SIG-M5 treated with dmso at 0.1 percent for 504 hours (cell line): ENCODE data around the gene FOXL3.

Experiments used
- DNase-seq: peaks from one replicate; lab custom pipeline; 2025; ENCODE audit not compliant: unreplicated experiment; lab: John Stamatoyannopoulos, UW

The FOXL3 gene

DNA sequence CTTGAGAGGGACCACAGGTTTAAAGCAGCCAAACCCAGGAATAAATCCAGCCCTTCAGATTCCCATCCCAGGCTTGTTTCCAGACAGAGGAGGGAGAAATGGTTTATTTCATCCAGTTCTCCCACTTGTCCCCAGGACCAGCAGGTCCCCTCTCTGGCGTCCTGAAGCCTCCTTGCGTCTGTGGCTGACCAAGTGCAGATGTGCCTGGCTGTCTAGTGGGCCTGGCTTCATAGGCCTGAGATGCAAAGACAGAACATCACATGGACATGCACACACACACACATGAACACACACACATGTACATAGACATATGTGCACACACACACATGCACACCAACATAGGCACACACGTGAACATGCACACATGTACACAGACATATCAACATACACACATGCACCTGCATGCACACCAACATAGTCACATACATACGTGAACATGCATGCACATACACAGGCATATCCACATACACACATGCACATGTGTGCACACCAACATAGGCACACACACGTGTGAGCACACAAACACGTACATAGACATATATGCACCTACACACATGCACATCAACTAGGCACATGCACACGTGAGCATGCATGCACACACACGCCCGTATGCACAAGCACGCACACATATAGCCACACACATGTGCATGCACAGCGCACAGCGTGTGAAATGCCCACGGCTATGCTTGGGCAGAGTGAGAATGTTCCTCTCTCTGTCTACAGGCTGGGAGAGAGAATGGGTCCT lies 10.7 kb downstream of the FOXL3 start:
- DNase-seq = no peak

- no peak for DNase-seq
Measured at GRCh38 chr7:301291-302053, 11.5 kb downstream of the FOXL3 start.

DNA sequence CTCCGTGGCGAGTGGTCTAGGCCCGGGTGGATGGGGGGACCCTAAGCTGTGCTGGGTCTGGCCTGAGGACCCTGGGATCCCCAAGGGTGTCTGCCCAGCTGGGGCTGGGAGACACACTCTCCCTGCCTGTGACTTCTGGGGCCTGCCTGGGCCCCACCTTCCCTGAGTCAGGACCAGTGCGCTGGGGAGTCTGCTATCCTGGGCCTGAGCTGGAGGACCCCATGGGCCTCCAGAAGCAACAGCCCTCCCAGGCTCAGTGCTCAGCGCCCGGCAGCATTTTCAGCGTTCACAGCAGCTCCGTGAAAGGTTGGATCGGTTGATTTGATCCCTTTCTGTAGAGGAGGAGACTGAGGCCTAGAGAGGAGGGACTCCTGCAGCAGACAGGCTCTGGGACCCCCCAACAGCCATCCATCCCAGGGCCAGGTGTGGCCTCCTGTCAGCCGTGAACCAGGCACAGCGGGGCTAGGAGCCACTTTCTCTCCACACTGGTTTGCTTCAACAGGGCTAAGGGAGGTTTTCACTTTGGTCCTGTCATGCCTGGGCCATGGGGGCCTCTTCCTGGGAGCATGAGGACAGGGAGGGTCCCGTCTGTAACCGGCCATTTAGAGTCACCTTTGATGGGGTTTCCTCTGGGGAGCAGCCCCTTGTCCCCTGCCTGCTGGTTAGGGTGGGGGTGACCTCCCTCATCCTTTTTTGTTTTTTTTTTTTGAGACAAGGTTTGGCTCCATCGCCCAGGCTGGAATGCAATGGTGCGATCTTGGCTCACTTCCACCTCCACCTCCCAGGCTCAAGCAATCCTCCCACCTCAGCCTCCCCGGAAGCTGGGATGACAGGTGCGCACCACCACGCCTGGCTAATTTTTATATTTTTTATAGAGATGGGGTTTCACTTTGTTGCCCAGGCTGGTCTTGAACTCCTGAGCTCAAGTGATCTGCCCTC lies 12.4 kb downstream of the FOXL3 start:
- no peak for DNase-seq

DNA sequence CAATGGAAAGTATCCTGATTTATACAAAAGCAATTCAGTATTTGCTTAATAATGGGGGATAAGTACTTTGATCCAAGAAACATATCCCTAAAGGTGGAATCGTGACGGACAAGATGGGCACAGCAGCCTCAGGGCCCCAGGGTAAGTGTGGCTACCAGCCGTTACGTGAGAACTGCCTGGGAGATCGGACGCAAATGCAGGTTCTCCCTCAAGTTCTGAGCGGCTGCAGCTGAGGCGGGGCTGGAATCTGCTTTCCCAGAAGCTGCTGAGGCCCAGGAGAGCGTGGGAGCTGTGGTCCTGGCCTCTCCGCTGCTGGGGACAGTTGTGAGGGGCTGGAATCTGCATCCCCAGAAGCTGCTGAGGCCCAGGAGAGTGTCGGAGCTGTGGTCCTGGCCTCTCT lies 13.5 kb downstream of the FOXL3 start:
- DNase-seq = no peak

DNA sequence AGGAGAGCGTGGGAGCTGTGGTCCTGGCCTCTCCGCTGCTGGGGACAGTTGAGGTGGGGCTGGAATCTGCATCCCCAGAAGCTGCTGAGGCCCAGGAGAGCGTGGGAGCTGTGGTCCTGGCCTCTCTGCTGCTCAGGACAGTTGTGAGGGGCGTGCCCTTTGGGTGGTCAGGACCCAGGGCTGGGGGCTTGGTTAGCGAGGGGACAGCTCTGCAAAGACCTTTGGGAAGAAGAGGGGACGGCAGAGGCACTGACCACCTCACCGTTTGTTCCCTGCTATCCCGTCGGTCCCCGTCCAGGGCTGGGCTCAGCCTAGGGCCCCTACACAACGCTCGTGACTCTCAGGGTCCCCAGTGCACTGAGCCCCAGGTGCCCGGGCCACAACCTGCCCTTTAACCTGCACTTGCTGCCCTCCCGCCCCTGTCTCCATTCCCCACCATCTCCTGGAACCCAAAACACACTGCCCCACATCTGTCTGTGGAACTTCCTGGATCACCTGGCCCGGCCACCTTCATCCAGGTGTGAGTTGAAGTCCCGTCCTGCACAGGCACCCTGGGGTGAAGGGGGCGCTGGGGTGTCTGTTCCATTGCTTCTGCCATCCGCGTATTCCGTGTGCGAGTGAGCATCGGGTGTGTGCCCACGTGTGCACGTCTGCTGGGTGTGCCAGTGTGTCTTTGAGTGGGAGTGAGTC lies 14.1 kb downstream of the FOXL3 start:
- DNase-seq = no peak

GRCh38 chr7:304574-305409 lies 14.8 kb downstream of the FOXL3 start:
- no peak for DNase-seq

DNA sequence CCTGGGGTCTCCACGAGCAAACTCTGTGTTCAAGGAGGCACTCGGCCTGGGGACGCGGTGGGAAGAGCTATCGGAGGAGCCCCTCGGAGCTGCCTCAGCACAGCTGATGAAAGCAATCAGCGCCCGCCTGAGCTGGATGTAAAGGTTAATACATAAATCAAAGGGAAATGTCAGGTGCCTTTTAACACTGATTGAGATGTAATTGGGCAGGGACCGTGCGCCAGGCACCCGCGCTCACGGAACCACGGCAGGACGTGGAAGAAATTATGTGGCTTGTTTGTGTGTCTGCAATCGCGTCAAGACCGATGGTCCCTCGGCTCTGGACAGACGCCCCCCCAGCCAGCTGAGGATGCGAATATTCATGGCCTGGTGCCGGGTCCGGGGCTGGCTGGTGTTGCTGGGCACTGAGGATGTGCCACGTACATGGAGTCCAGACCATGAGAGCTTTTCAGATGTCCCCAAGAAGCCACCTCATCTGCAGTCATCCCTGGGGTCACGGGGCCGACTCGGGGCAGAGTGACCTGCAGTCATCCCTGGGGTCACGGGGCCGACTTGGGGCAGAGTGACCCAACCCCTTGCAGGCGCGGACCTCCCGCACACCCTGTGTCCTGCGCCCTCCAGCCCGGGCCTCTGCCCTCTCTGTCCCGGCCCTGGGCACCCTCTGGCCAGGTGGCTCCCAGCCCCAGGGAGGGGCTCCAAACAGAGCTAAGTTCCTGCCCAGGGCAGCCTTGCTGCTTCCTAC lies 15.6 kb downstream of the FOXL3 start:
- no peak for DNase-seq

DNA sequence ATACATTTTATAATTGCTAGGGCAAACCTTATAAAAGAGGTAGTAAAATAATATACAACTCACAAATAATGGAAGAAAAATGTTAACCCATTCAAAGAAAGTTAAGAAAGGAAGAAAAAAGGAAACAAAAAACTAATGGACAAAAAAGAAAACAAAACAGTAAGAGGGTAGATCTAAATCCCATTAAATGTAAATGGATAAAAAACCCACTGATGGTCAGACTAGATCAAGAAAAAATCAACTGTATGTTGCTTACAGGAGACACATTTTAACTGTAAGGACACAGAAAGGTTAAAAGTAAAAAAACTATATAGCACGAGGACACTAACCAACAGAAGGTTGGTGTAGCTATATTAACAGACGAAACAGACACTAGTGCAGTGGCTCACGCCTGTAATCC lies 18.0 kb downstream of the FOXL3 start:
- no peak for DNase-seq

DNA sequence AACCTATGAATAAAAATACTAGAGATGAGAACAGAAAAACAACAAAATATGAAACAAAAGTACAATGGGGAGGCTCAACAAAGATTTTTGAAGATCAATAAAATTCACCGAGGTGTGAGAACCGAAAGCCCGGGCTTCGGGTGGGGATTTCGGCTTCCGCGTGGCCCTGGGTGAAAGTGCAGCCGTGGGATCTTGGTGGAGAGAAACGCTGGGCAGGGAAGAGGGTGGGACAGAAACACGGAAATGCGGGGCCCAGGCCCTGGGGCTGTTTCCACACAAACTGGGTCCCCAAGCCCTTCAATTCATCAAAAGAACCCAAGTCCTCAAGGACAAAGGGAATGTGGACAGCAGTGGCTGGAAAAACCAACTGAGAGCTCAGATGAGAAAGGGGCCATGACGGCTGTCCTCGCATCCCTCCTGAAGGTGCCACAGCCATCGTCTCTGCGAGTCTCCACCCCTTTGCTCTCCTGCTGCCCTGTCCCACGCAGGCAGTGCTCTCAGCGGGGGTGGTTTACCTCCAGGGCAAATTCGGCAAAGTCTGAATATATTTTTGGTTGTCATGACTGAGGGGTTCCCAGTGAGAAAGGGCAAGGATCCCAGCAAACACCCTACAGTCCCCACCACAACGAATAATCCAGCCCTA lies 19.7 kb downstream of the FOXL3 start:
- no peak for DNase-seq

GRCh38 chr7:311131-311680 lies 21.2 kb downstream of the FOXL3 start:
- DNase-seq = no peak

DNA sequence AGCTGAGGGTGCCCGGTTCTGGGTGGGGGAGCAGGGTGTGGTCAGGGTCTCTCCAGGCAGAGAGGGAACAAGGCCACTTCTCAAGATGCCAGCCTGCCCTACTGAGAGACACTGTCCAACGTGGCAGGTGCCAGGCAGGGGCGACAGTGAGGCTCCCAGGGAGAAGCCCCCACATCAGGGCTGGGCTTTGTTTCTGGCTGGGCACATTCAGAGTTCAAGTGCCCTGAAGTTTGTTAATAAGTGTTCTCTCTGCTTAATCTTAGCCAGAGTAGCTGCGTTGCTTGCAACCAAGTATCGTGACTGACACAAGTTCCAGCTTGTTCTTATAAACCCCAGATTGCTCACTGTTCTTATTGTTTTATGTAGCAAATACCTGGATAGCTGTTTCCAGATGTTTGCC lies 21.8 kb downstream of the FOXL3 start:
- DNase-seq = no peak

- no peak for DNase-seq
Measured at GRCh38 chr7:312424-312823, 22.5 kb downstream of the FOXL3 start.

GRCh38 chr7:314853-315252 lies 24.9 kb downstream of the FOXL3 start:
- no peak for DNase-seq

DNA sequence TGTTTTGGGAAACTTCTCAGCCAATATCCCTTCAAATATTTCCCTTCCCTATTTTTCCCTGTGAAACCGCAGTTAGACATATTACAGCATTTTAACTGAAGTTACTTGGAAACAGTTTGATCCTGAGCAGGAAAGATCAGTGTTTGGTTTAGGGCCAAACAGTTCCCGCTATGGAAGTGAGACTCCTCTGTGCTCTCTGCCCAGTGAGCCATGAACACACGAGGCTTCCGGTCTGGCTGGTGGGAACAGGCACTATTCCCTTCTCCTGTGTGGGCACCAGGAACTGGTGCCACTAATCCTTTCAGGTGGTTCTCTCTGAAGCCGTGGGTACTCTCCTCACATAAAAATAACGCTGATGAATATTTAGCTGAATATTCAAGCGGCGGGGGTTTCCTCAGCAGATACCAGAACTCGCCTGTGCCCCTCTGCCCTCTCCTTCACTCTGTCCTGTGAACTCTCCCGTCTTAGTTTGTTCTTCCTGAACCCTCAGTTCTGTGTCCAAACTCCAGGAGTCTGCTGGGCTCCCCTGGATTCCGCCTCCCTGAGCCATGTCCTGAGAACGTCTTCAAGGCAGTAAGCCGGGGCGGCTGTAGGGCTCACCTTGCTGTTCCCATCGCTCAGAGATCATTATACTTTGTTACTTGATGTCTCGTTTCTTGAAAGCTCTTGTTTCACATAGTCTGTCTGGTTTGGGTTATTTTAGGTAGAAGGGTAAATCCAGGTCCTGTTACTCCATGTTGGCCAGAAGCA lies 25.7 kb downstream of the FOXL3 start:
- DNase-seq = no peak

- no peak for DNase-seq
Measured at GRCh38 chr7:317643-318405, 27.9 kb downstream of the FOXL3 start.

- DNase-seq = no peak
Measured at GRCh38 chr7:318476-318875, 28.5 kb downstream of the FOXL3 start.
